ENCODE measurements around the gene SCN1B. TPM values are rescaled to one million over a fixed set of nuclear protein-coding genes. Genes with fewer than 3 reads are reported as not detected.

The SCN1B gene
- polyA plus RNA-seq, 1 experiment = 5.7 TPM

- no peak for DNase-seq (ENCODE audit: low read depth, low spot score)
- no peak for TF ChIP-seq CTCF (IDR thresholded peaks at IDR 0.05; ENCODE audit: low read depth, low read length)
- POLR2A ChIA-PET = interaction anchor here (0.6 kb wide), 1 partner anchor 512 kb away, joined by 3 read pairs; no protein-coding TSS in a partner anchor
- CTCF ChIA-PET = interaction anchor here (1.2 to 3.0 kb wide), 6 partner anchors 20 to 71 kb away, joined by 3 to 19 read pairs (median 7); partner anchors contain the start of gene LGI4
- Histone ChIP-seq H3K9me3 (ENCODE audit: control insufficient read depth, insufficient read depth, low read length) (peaks cover 6% of the 10 kb centered on the region; the same call in 1 of the 2 replicates), H3K27me3 (ENCODE audit: control insufficient read depth, insufficient read depth, low read length) (peaks cover 13% of the 10 kb centered on the region), H3K27ac (ENCODE audit: low read depth, low read length) (no peak overlapping the region), H3K4me3 (ENCODE audit: low read depth, low read length) (no peak overlapping the region)
These were observed 40.2 kb downstream of the SCN1B start for GRCh38 chr19:35070471-35070870.

- DNase-seq (ENCODE audit: low read depth, low spot score) = no peak
- peaks cover 6% of the 10 kb centered on the region; the same call in 1 of the 2 replicates for H3K9me3 ChIP-seq (ENCODE audit: control insufficient read depth, insufficient read depth, low read length)
These were observed 43.2 kb downstream of the SCN1B start for GRCh38 chr19:35073516-35073915.

GRCh38 chr19:35073941-35074340, 43.7 kb downstream of the SCN1B start:
- Histone ChIP-seq H3K27ac (ENCODE audit: low read depth, low read length) (no peak overlapping the region), H3K9me3 (ENCODE audit: control insufficient read depth, insufficient read depth, low read length) (peaks cover 6% of the 10 kb centered on the region; the same call in 1 of the 2 replicates), H3K4me3 (ENCODE audit: low read depth, low read length) (no peak overlapping the region), H3K27me3 (ENCODE audit: control insufficient read depth, insufficient read depth, low read length) (peaks cover 14% of the 10 kb centered on the region)
- no peak for TF ChIP-seq CTCF (IDR thresholded peaks at IDR 0.05; ENCODE audit: low read depth, low read length)
- ChIA-PET POLR2A (no interaction called here), CTCF (no interaction called here)
- no peak for DNase-seq (ENCODE audit: low read depth, low spot score)

More at GRCh38 chr19:35073516-35073915, 43.2 kb downstream of the SCN1B start:
- H3K27me3 ChIP-seq (ENCODE audit: control insufficient read depth, insufficient read depth, low read length) = peaks cover 14% of the 10 kb centered on the region
- TF ChIP-seq CTCF (IDR thresholded peaks at IDR 0.05; ENCODE audit: low read depth, low read length) = no peak
- POLR2A ChIA-PET = no interaction called here
- no peak overlapping the region for H3K27ac ChIP-seq (ENCODE audit: low read depth, low read length)
- CTCF ChIA-PET = no interaction called here
- no peak overlapping the region for H3K4me3 ChIP-seq (ENCODE audit: low read depth, low read length)

- Histone ChIP-seq H3K27ac (ENCODE audit: low read depth, low read length) (no peak overlapping the region), H3K4me3 (ENCODE audit: low read depth, low read length) (no peak overlapping the region), H3K9me3 (ENCODE audit: control insufficient read depth, insufficient read depth, low read length) (peaks cover 6% of the 10 kb centered on the region; the same call in 1 of the 2 replicates), H3K27me3 (ENCODE audit: control insufficient read depth, insufficient read depth, low read length) (peaks cover 11% of the 10 kb centered on the region)
- CTCF ChIA-PET = no interaction called here
- no peak for TF ChIP-seq CTCF (IDR thresholded peaks at IDR 0.05; ENCODE audit: low read depth, low read length)
- POLR2A ChIA-PET = no interaction called here
- DNase-seq (ENCODE audit: low read depth, low spot score) = no peak
These were observed 44.3 kb downstream of the SCN1B start for GRCh38 chr19:35074426-35075201.

Data from AG04450 (cell line).